HL-60/S4 treated with retinoic acid at 250 ng/mL for 4 days and 3 days (cell line): ENCODE results near the gene EFCAB12.
"Not testable (repeated sequence)": the region's sequence is repeated elsewhere in the genome, so short reads cannot be mapped to it uniquely, and the experiment has no call there.

Experiments
- in situ Hi-C: fragments of 300-500 bp; cut with MboI; formaldehyde crosslinking; loops from 2 replicates; pipeline ENCODE4 v1.7.0; 2022; ENCODE audit warnings: low sequenced_read_pairs

Gene EFCAB12

GRCh38 chr3:129371041-129371826 lies 57.2 kb downstream of the EFCAB12 start:
- in situ Hi-C loops, result no loop called here

GRCh38 chr3:129370248-129370964 lies 58.0 kb downstream of the EFCAB12 start:
- in situ Hi-C loops, result no loop called here

GRCh38 chr3:129369711-129370110 lies 58.7 kb downstream of the EFCAB12 start:
- in situ Hi-C loops, result no loop called here

- in situ Hi-C loops, result no loop called here
These were observed 60.6 kb downstream of the EFCAB12 start for GRCh38 chr3:129367821-129368220.

- in situ Hi-C loops, result no loop called here
These were observed 62.1 kb downstream of the EFCAB12 start for GRCh38 chr3:129366312-129366831.

- in situ Hi-C loops, result no loop called here
These were observed 62.9 kb downstream of the EFCAB12 start for GRCh38 chr3:129365296-129366136.

GRCh38 chr3:129364811-129365210 lies 63.6 kb downstream of the EFCAB12 start:
- in situ Hi-C loops, result not testable (repeated sequence)

GRCh38 chr3:129363356-129363755 lies 65.1 kb downstream of the EFCAB12 start:
- in situ Hi-C loops, result not testable (repeated sequence)

GRCh38 chr3:129360705-129361460 lies 67.6 kb downstream of the EFCAB12 start:
- in situ Hi-C loops, result no loop called here

- in situ Hi-C loops, result no loop called here
These were observed 68.2 kb downstream of the EFCAB12 start for GRCh38 chr3:129360171-129360611.

GRCh38 chr3:129358772-129359371 lies 69.6 kb downstream of the EFCAB12 start:
- in situ Hi-C loops, result no loop called here

- in situ Hi-C loops, result no loop called here
These were observed 70.2 kb downstream of the EFCAB12 start for GRCh38 chr3:129358177-129358771.

- in situ Hi-C loops, result no loop called here
These were observed 70.8 kb downstream of the EFCAB12 start for GRCh38 chr3:129357616-129358015.

- in situ Hi-C loops, result no loop called here
These were observed 71.5 kb downstream of the EFCAB12 start for GRCh38 chr3:129356756-129357425.

GRCh38 chr3:129353589-129353941 lies 74.9 kb downstream of the EFCAB12 start:
- in situ Hi-C loops, result no loop called here

- in situ Hi-C loops, result no loop called here
These were observed 75.5 kb downstream of the EFCAB12 start for GRCh38 chr3:129352650-129353588.

GRCh38 chr3:129352045-129352444 lies 76.4 kb downstream of the EFCAB12 start:
- in situ Hi-C loops, result no loop called here
